ENCODE results near the gene PLXNA4. TPM values are rescaled to one million over a fixed set of nuclear protein-coding genes. Genes with fewer than 3 reads are reported as not detected.

The PLXNA4 gene
- total and polyA plus RNA-seq, 2 experiments from 2014 or later: 0.08 to 0.80 TPM

GRCh38 chr7:132263151-132263550 is 313.1 kb downstream of the PLXNA4 start:
- H3K4me1 ChIP-seq (ENCODE audit: insufficient read depth): no peaks in the 10 kb centered on the region
- H2AFZ ChIP-seq: no peak overlapping the region
- TF ChIP-seq EZH2phosphoT487 (IDR thresholded peaks at IDR 0.05; ENCODE audit: unreplicated experiment) (no peak), ETS1 (IDR thresholded peaks at IDR 0.05) (no peak), REST (IDR thresholded peaks at IDR 0.05; ENCODE audit: unreplicated experiment) (no peak), CREB1 (CRISPR knock-in tag; IDR thresholded peaks at IDR 0.05; ENCODE audit: low read depth) (no peak), POLR2AphosphoS5 (IDR thresholded peaks at IDR 0.05; ENCODE audit: low read depth) (no peak), ZNF331 (CRISPR knock-in tag; IDR thresholded peaks at IDR 0.05; ENCODE audit: low read depth) (no peak), ZNF462 (CRISPR knock-in tag; IDR thresholded peaks at IDR 0.05) (no peak), JUNB (IDR thresholded peaks at IDR 0.05; ENCODE audit: unreplicated experiment) (no peak), ZNF114 (CRISPR knock-in tag; IDR thresholded peaks at IDR 0.05) (no peak), EZH2 (IDR thresholded peaks at IDR 0.05; ENCODE audit: low read depth, unreplicated experiment) (no peak), NANOG (IDR thresholded peaks at IDR 0.05; ENCODE audit: borderline replicate concordance) (no peak), STAT1 (IDR thresholded peaks at IDR 0.05; ENCODE audit: unreplicated experiment) (no peak), CTCF (conservative IDR thresholded peaks at IDR 0.05; ENCODE audit: low read depth in 2 of 2) (no peak)
- no peak overlapping the region for H3K27ac Mint-ChIP-seq
- H3K27me3 Mint-ChIP-seq (ENCODE audit: insufficient read depth, low read depth, poor library complexity): no peaks in the 10 kb centered on the region
- no peak overlapping the region for H3K27ac ChIP-seq (ENCODE audit: low read depth)
- DNase-seq (ENCODE audit: low spot score) (no peak), ATAC-seq (no peak)
- no peaks in the 10 kb centered on the region for H3K79me2 ChIP-seq (replicated peaks; ENCODE audit: insufficient read depth)
- no peaks in the 10 kb centered on the region for H3F3A ChIP-seq (replicated peaks; ENCODE audit: low read depth)
- no peaks in the 10 kb centered on the region for H3K36me3 Mint-ChIP-seq (ENCODE audit: low read depth)
- 0 out of 2 replicates have a peak, but pooled peaks cover 7% of the 10 kb centered on the region for H3K9me2 ChIP-seq (ENCODE audit: insufficient read depth)
- no peak overlapping the region for H3K4me2 ChIP-seq
- no peaks in the 10 kb centered on the region for H4K20me1 ChIP-seq (replicated peaks; ENCODE audit: insufficient read depth)
- no peaks in the 10 kb centered on the region for H3K36me3 ChIP-seq (ENCODE audit: insufficient read depth)
- H3K4me3 ChIP-seq: no peak overlapping the region
- no peaks in the 10 kb centered on the region for H3K27me3 ChIP-seq (ENCODE audit: insufficient read depth)
- no peak overlapping the region for H3K4me3 Mint-ChIP-seq
- no peaks in the 10 kb centered on the region; the same call in 2 of the 3 replicates for H3K9me3 Mint-ChIP-seq
- peaks cover 2% of the 10 kb centered on the region; the same call in 1 of the 3 replicates for H3K4me1 Mint-ChIP-seq

Data from GM23338 (cell line).